ENCODE measurements around the gene OSBPL1A.

DNA sequence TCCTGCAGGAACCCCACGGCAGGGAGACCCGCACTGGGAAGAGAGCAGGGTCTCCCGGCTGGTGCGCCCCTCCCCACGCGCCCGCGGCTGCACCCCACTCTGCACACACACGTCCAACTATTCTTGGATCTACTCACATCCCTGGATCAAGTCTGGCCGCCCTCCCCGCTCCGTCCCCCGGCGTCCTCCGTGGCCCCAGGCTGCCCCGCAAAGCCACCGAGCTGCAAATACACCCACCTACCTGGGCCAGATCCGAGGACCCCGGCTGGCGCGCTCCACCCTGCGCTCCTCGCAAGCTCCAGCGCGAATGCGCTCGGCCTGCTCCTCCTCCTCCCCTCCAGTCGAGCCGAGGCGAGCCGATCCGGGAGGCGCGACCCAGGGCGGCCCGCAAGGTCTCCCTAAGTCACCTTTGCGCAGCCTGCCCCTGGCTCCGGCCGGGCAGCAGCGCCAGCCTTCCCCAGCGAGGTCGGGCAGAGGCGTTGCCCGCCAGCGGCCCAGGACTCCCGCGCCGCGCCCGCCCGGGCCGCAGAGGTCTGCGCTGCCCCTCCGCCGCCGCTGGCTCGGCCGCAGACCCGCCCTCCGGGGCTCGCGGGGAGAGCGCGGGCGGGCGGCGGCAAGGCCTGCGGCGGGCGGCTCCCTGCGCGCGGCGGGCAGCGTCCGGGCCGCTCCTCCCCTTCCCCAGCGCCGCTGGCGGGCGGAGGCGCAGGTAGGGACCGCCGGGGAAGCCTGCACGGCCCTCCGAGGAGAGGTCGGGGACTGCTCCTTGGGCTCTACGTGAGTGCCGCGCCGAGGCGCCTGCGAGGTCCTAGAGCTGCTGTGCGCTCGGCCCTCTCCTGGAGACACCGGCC is 126.0 kb downstream of the OSBPL1A start:
- TF ChIP-seq CTCF (IDR thresholded peaks at IDR 0.05) (peak in 4 of 5 experiments; percentile 15 to 40 (median 27)), POLR2AphosphoS5 (IDR thresholded peaks at IDR 0.05) (peak; percentile 27 to 49 (median 43)), POLR2A (IDR thresholded peaks at IDR 0.05) (peak; percentile 53)

All from transverse colon (tissue), 4 donors.